SK-MEL-5 (cell line): ENCODE results near the gene NRP2. TPM values are rescaled to one million over a fixed set of nuclear protein-coding genes. Genes with fewer than 3 reads are reported as not detected.
A peak's percentile ranks its signal among the peaks of the same experiment; 100 is the strongest.

Experiments
- DNase-seq: peaks from one replicate; pipeline ENCODE4 v3.0.0-alpha.2; 2016; ENCODE audit warnings: low read depth, low spot score
- in situ Hi-C: cut with HindIII; loops from 2 replicates; pipeline ENCODE4 v1.10.0; 2016; ENCODE audit warnings: low sequenced_read_pairs, high pct_unique_total_duplicates, low pct_unique_long_range_greater_than_20kb
- total RNA-seq: library from RNA; depleted of rRNA; stranded (reverse); fragments of >200 nt; shearing (Covaris generic); gene quantifications from 2 replicates; pipeline ENCODE4 v1.2.3, GENCODE V29; 2014

NRP2 gene
- total RNA-seq, 1 experiment from 2014 or later, result 174 TPM

DNA sequence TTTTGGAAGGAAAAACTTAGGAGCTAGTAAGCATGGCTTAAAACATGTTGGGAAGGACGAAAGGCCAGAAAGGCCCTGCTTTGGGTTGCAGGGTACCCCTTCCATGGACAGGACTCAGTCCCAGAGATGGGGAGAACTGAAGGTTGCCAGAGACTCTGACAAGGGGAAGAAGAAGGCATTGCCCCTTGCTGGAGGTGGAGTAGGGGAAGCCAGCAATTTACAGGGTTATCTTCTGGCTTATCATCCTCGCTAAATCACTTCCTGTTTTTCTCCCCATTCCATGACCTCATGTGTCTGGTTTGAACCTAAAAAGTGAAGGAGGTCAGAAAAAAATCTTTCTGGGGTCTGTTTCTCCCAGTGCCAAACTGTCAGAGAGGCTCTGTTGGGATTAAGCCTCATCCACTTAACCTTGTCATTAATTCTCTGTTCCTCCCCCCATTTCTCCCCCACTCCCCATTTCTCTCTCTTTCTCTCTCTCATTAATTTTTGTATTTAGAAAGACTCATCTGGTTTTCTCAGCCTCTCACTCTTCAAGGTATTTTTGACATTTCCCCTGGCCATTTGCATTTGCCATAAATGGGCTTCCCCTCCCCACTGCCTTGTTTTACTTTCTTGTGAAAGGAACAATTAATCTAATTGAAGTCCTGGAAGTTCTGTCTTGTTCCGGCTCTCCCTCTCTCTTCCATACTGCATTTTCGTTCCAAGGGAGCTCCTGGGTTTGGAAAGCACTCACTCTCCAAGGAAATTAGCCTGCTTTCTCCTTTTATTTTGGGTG is 17.4 kb downstream of the NRP2 start:
- in situ Hi-C loops, result no loop called here
- DNase-seq, result no peak

DNA sequence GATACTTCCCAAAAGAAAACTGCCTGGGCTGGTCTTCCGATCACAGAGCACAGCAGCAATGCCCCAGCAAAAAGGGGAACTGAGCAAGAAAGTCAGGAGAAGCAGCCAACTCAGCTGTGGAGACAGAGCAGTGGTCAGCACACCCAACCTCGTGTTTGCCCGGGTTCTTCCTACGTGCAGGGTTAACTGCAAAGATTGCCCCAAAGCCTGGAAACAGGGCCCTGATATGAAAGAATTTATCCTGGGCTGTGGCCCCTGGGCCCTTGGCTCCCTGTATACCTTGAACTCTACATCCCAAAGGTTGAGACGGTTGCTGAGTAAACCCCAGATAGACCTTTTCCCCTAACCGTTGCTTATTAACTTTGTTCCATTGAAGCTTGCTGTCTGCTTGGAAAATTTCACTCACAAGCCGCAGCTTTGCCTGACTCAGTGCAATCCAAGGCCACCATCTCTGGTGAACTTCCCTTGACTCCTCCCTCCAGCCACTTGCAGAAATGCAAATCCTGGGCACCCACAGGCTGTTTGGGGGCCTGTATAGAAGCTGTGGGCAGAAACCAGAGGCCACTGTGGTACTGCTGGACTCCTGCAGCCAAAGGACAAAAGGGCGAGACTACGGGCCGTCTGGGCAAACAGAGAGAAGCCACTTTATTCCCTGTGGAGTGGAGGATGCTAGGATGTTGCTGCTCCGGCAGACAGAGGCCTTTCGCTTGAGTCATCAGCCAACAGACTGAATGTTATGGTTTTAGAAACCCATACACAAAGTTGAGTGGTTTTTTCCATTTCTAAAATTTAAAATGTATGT is 18.2 kb downstream of the NRP2 start:
- in situ Hi-C loops, result no loop called here

DNA sequence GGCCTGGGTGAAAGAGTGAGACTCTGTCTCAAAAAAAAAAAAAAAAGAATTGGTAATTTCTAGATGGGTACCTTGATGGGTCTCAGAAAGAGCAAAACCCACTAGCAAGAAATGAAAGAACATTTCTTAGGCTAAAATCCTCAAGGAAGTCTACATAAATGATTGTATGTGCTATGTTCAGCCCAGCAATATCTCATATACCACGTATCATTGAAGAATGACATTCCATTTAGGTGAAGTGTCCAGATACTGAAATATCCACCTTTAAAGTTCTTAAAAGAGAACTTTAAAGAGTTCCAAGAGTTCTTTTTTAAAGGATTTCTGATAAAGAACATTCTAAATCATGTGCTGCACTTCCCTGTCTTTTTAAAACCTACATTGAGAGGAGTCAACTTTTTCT is 19.2 kb downstream of the NRP2 start:
- DNase-seq, result no peak
- in situ Hi-C loops, result no loop called here

More for the DNA sequence above, 18.2 kb downstream of the NRP2 start:
- DNase-seq, result no peak

DNA sequence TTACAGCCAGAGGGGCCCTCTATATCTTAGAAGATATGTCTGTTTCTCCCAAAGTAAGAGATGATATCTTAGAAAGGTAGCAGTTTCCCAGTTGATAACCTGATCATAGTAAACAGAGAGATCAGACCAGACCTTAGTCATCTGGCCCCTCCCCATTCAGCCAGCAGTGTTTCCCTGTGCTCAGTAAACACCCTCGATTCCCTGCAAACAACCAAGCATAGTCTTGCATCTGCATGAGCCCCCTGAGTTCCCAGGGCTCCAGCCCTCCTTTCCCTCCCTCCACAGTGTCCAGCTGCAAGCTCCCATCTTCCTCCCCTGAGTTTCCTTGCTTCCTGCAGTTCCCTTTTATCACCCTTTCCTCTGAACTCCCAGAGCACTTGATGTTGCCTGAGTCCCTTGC is 20.3 kb downstream of the NRP2 start:
- in situ Hi-C loops, result no loop called here
- DNase-seq, result no peak

DNA sequence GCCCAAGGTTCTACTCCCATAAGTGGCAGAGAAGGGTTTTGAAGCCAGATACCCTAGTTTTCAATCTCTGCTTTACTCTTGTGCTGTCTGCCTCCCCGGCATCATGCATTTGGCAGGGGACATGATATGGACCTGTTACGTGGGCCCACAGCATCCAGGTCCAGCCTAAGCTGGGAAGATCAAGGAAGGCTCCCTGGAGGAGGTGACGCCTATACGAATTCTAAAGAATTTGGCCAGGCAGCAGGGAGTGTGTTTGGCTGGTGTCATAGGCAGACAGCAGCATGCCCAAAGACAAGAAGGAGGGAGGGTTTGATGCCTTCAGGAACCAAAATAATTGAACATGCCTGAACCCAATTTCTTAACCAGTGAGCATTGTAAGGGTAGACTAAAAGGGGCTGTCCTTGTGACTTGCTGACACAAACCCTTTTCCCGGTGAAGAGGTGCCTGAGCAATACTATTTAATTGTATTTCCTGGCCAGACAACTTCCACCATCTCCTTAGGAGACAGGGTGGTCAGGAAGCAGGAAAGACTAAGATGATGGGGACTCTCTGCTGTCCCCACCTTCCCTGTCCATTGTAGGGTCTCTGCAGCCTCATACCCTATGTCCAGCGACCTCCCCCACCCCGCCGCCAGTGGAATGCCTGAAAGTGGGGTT is 21.3 kb downstream of the NRP2 start:
- in situ Hi-C loops, result no loop called here
- no peak for DNase-seq

DNA sequence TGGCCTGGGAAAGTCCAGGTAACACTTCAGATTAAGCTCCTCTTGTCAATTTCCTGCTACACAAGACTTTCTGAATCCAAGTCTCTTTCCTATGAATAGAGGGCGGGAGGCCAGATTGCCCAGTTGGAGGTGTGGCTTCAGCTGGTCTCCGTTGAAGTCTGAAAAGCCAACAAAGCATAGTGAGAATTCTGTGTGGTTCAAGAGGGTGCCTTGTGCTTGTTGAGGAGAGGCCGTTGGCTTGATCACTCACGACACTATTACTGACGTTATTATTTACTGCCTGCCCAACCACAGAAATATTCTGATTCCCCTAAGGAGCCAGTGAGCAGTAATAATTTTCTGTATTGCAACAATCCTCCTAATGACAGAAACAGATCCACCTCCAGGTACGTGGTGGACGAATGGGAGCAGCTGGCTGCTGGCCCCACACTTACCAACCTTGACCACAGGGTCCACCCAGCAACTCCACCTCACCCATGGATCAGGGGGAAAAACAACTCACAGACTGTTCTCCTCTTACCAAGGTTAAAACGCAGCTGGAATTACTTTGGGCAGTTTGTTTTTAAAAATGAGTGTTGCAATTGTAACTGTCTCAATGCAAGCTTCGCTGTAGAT is 21.9 kb downstream of the NRP2 start:
- in situ Hi-C loops, result no loop called here

DNA sequence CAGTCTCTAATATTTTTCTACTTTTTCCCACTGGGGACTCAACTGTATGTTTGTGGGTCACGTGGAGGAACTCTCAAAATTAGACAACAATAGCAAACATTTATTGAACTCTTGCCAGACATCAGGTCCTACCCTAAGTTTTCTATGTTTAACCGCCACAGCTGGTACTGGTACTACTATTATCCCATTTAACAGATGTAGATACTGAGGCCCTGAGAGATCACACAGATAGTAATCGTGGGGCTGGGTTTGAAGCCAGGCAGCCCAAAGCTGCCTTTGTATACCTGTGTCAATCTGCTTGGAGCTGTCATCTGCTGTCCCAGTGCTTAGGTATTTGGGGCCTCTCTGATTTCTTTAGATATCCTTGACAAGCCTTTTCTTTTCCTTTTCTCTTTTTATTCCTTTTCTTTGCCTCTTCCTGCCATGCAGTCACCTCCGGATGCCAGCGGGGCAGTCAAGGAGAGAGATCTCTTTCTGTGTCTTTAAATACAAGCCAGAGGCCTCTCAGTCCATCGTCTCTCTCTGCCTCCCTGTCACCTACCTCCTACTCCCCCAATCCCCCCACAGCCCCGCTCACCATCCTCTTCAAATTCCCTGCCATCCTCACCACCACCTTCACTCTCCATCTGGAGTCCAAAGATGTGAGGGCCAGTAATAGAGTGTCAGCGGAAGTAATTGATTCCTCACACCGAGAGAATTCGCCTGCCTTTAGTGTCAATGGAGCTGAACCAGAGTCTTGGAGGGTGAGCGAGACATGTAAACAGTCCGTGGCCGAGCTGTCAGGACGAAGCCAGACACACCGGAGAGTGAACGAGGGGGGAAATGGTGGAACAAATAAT is 23.4 kb downstream of the NRP2 start:
- in situ Hi-C loops, result no loop called here
- DNase-seq, result no peak

More for the DNA sequence above, 21.9 kb downstream of the NRP2 start:
- peak; percentile 93 for DNase-seq

DNA sequence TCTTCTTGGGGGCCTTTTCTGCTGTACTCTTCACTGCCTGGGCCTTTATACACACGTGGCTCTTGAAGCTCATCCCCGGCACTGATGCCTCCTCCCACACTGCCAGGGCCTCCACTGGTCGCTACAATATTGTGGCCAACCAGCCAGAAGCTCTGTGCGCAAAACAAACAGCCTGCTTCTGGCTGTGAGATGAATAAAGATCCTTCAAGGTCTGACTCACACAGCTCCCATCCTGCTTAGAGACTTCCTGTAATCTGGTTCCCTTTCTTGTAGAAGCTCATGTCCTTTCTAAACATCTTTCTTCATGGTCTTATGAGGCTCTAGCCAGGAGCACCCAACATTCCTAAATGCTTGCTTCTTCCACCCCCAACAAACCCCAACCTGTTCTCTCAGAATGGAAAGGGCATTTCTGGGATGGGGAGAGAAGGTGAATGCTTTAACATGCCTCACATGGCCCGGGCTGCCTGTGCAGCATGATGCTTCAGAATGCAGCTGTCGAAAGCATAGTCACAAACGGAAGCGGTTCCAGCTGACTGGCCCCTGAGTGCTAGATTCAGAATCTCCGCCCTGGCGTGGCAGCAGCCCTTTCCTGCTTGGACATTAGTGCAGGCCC is 24.6 kb downstream of the NRP2 start:
- in situ Hi-C loops, result no loop called here
- DNase-seq, result peak; percentile 52

DNA sequence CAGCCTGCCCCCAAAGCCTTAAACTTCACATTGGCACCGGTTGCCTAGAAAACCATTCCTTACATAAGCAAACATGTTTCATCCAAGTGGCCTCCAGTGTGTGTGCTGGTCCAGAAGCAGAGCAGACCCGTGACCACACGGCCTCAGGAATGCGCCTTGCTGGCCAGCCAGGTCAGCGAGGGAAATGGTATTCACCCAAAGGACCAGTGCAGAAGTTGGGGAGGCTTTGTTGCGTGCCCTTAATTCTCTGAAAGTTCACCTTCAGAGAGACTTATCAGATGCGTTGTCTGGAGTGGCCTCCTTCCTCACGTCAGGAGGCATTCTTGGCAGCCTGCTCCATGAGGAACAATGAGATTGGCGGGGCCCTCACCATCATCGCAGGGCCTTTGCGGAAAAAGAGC is 25.9 kb downstream of the NRP2 start:
- in situ Hi-C loops, result no loop called here
- DNase-seq, result no peak

DNA sequence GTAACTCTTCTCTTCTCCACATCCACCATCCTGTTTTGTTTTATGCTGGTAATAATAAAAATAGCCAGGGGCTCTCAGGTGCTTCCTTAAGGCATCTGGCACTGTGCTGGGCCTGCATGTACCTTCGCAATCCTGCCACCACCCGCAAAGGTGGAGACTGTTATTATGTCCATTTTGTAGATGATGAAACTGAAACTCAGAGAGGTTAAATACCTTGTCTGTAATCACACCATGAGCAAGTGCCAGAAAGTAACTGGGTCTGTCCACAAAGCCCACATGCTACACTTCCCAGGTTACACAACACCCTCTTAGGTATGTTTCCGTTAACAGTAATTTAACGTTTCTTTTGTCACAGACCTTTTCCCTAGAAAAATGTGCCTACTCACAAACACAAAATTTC is 27.0 kb downstream of the NRP2 start:
- in situ Hi-C loops, result no loop called here
- DNase-seq, result no peak

DNA sequence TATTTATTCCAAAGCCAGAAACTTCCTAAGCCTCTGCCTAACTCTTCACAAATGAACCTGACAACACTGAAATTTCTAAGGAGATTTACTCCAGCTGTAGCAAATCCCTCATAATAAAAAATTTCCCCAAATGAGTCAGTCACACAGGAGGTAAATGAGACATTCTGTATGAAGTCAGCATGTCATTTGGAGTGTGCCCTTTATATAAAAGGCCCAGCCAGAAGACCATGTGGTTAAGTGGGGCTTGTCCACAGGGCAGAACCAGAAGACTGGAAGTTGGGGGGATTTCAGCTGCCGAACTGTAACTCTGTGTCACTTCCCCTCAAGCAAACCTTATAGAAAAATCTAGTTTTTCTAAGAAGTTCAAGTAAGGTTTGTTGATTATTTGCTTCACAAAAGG is 30.2 kb downstream of the NRP2 start:
- in situ Hi-C loops, result no loop called here
- DNase-seq, result no peak

DNA sequence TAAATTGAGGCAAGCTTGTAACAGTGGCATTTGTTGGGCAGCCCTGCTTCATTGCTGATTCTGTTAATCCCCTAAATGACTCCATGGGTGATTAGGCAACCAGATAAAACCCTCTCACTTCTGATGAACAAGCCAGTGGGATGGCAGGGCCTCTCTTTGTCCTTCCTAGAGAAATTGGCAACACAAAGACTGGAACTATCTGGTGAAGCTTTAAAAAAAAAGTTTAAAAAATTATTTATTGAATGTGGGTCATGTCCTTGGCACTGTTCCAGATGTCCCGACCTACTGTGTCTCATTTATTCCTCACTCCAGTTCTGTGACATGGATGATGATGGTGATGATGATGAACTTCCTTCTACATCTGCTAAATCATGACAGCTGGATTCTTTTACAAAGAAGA is 30.8 kb downstream of the NRP2 start:
- no peak for DNase-seq
- in situ Hi-C loops, result no loop called here

DNA sequence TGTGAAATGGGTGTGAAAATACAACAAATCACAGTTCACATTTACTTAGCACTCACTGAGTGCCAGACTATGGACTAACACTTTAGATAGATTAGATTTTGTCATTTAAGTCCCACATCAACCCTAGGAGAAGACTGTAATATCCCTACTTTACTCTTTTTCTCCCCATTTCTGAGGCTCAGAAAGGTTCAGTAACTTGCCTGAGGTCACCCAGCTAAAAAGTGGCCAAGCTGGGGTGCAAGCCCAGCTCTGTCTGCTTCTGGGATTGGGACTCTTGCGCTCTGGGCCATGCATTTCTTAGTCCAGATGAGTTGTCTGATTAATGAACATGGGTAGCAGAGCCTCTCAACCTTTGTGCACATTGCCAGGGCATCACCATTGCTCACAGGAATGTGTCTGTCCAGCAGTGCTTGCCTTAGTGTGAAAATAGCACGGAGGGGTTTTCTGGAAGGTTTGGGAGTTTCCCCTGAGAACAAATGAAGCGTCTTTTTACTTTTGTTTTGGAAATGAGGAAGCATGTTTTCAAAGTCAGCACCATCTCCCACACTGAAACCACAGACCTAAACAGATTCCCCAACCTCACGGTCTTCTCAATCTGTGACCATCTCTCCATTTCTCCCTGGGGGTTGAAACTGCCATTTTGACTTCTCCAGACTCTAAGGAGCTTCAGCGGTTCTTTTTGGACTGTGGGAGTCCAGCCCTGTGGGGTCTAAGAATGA is 31.9 kb downstream of the NRP2 start:
- in situ Hi-C loops, result no loop called here
- DNase-seq, result no peak

DNA sequence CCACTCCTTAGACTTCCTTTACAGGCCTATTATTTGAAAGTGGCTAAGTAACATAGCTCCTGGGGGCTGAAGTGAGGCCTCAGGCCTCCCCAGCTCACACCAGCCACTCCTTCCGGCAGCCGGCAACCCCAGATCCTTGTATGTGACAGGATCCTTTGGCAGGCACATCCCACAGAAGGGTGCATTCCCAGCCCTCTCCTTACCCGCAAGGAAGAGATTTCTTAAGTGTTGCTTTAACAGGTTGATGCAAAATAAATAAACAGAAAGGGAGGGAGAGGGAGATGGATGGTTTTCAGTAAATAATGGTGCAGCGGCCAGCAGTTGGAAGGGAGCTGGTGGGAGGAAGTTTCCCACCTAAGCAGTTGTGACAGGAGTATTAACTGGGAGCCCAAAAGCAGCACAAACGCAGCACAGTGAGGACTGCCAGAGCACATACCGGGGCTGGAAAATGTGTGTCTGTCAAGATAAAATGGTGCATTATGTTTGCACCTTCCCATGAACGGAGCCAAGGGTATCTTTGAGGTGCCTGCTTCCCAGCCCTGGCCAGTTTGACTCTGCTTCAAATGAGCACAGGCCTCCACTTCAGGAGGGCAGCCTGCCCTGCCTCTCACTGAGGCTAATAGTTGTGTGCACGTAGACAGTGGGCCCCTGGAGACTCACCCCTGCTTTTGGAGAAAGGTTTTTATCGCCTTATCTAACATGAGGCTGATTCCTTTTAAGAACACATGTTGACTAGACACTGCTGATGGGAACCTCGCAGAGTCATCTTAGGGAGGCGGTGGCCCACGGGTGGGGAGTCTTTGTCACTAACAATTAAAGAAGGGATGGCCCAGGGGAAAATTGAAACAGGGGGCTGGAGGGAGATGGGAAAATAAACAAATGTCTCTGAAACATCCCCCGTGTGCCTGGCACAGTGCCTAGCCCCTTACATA is 32.8 kb downstream of the NRP2 start:
- in situ Hi-C loops, result no loop called here
- DNase-seq, result no peak

DNA sequence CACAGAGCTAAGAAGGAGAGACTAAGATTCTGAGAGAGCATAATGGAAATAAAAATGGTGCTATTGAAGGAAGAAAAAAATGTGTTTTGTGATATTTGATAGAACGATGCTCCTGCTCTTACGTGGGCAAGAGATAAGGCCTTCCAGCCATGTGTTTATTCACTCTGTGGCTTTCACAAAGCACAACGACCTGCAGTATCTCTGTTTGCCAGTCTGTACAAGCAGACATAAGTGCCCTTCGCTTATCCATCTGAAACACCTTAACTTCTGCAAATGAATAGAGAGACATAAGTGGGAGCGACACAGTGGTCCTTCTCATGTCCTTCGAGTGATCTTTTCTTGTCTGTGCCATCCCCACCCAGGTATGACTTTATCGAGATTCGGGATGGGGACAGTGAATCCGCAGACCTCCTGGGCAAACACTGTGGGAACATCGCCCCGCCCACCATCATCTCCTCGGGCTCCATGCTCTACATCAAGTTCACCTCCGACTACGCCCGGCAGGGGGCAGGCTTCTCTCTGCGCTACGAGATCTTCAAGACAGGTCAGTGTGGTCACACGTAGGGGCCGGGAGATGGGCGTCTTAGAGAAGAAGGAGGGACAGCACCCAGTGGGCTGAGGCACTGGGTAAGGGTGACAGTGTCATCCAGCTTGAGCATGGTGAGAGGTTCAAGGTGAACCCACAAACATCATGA is 33.7 kb downstream of the NRP2 start:
- DNase-seq, result peak; percentile 89
- in situ Hi-C loops, result no loop called here
